ENCODE results near the gene LMNB1.
"Not testable (repeated sequence)": the region's sequence is repeated elsewhere in the genome, so short reads cannot be mapped to it uniquely, and the experiment has no call there.

The LMNB1 gene

GRCh38 chr5:126776499-126777256 lies at the start of gene LMNB1:
TSS of gene LMNB1 (plus strand) at chr5:126777136. CDS start at chr5:126777509, 373 bp downstream.
- DNase-seq (ENCODE audit: low read depth in 2 of 3, low spot score in 1 of 3): peak; percentile 88 to 93 (median 92)

GRCh38 chr5:126732716-126733115 lies 44.2 kb upstream of the LMNB1 start:
- DNase-seq (ENCODE audit: low read depth in 2 of 3, low spot score in 1 of 3): no peak

- not testable (repeated sequence) for DNase-seq (ENCODE audit: low read depth in 2 of 3, low spot score in 1 of 3)
Observed at GRCh38 chr5:126734573-126734972, 42.4 kb upstream of the LMNB1 start.

- DNase-seq (ENCODE audit: low read depth in 2 of 3, low spot score in 1 of 3): no peak
Observed at GRCh38 chr5:126736141-126736540, 40.8 kb upstream of the LMNB1 start.

GRCh38 chr5:126741361-126741760 lies 35.6 kb upstream of the LMNB1 start:
- DNase-seq (ENCODE audit: low read depth in 2 of 3, low spot score in 1 of 3): no peak

GRCh38 chr5:126742425-126742824 lies 34.5 kb upstream of the LMNB1 start:
- DNase-seq (ENCODE audit: low read depth in 2 of 3, low spot score in 1 of 3): no peak

- DNase-seq (ENCODE audit: low read depth in 2 of 3, low spot score in 1 of 3): no peak
Observed at GRCh38 chr5:126744836-126745235, 32.1 kb upstream of the LMNB1 start.

- DNase-seq (ENCODE audit: low read depth in 2 of 3, low spot score in 1 of 3): no peak
Observed at GRCh38 chr5:126745259-126745992, 31.5 kb upstream of the LMNB1 start.

- DNase-seq (ENCODE audit: low read depth in 2 of 3, low spot score in 1 of 3): no peak
Observed at GRCh38 chr5:126746290-126746689, 30.6 kb upstream of the LMNB1 start.

- DNase-seq (ENCODE audit: low read depth in 2 of 3, low spot score in 1 of 3): no peak
Observed at GRCh38 chr5:126752081-126752785, 24.7 kb upstream of the LMNB1 start.

- DNase-seq (ENCODE audit: low read depth in 2 of 3, low spot score in 1 of 3): no peak
Observed at GRCh38 chr5:126753227-126753626, 23.7 kb upstream of the LMNB1 start.

GRCh38 chr5:126754609-126755008 lies 22.3 kb upstream of the LMNB1 start:
- DNase-seq (ENCODE audit: low read depth in 2 of 3, low spot score in 1 of 3): no peak

GRCh38 chr5:126755593-126755992 lies 21.3 kb upstream of the LMNB1 start:
- no peak for DNase-seq (ENCODE audit: low read depth in 2 of 3, low spot score in 1 of 3)

GRCh38 chr5:126757713-126758357 lies 19.1 kb upstream of the LMNB1 start:
- no peak for DNase-seq (ENCODE audit: low read depth in 2 of 3, low spot score in 1 of 3)

GRCh38 chr5:126763371-126763770 lies 13.6 kb upstream of the LMNB1 start:
- DNase-seq (ENCODE audit: low read depth in 2 of 3, low spot score in 1 of 3): no peak

- no peak for DNase-seq (ENCODE audit: low read depth in 2 of 3, low spot score in 1 of 3)
Observed at GRCh38 chr5:126769703-126770102, 7.2 kb upstream of the LMNB1 start.

GRCh38 chr5:126773536-126773935 lies 3.4 kb upstream of the LMNB1 start:
- DNase-seq (ENCODE audit: low read depth in 2 of 3, low spot score in 1 of 3): not testable (repeated sequence)

GRCh38 chr5:126774595-126774994 lies 2.3 kb upstream of the LMNB1 start:
- not testable (repeated sequence) for DNase-seq (ENCODE audit: low read depth in 2 of 3, low spot score in 1 of 3)

GRCh38 chr5:126777257-126777974 lies 480 bp downstream of the LMNB1 start:
- DNase-seq (ENCODE audit: low read depth in 2 of 3, low spot score in 1 of 3): peak in 2 of 3 donors; percentile 36 to 41

- peak; percentile 92 to 94 (median 93) for DNase-seq (ENCODE audit: low read depth in 2 of 3, low spot score in 1 of 3)
Observed at GRCh38 chr5:126777975-126778674, 1.2 kb downstream of the LMNB1 start.
